IMR-90 (cell line): ENCODE measurements around the gene PAN2. TPM values are rescaled to one million over a fixed set of nuclear protein-coding genes. Genes with fewer than 3 reads are reported as not detected.

ENCODE experiments used
- ATAC-seq: fragments of 200-7000 bp; cut with Tn5 transposase; 2 replicates; pipeline ENCODE4 v1.9.1; 2020; ENCODE audit warnings: low read depth, mild to moderate bottlenecking, moderate library complexity
- BruUV-seq: library from RNA; stranded (reverse); fragments of 400-500 nt; replicated peaks from 2 replicates; lab custom pipeline; 2021; lab: Mats Ljungman, UMichigan
- CTCF ChIA-PET: fragments of 300-600 bp; formaldehyde crosslinking; extraction: SDS; loops from one replicate; lab custom pipeline; 2021; ENCODE audit warnings: antibody characterized with exemption; lab: Yijun Ruan, JAX
- POLR2A ChIA-PET: fragments of 300-600 bp; sonication (Branson Sonifier 250); formaldehyde crosslinking; loops from one replicate; lab custom pipeline; 2022; ENCODE audit warnings: antibody characterized with exemption; ENCODE audit not compliant: unreplicated experiment; lab: Charles Lee
- DNase-seq: peaks from one replicate; pipeline ENCODE4 v3.0.0; 2013
- H2AFZ ChIP-seq: replicated peaks from 2 replicates; pipeline ENCODE3; 2013; ENCODE audit warnings: low read length, mild to moderate bottlenecking; ENCODE audit not compliant: poor library complexity
- H2AK5ac ChIP-seq: 2 replicates; pipeline ENCODE4 v1.6.1; 2013; ENCODE audit warnings: low read depth, low read length, inconsistent platforms
- H2AK9ac ChIP-seq: replicated peaks from 2 replicates; pipeline ENCODE3; 2013; ENCODE audit warnings: mild to moderate bottlenecking, low read depth, low read length, moderate library complexity; ENCODE audit not compliant: poor library complexity
- H2BK120ac ChIP-seq: 2 replicates; pipeline ENCODE4 v1.6.1; 2013; ENCODE audit warnings: low read depth, low read length, inconsistent platforms
- H2BK15ac ChIP-seq: 3 replicates; pipeline ENCODE4 v1.6.1; 2013; ENCODE audit warnings: low read depth, low read length, inconsistent platforms
- H2BK20ac ChIP-seq: 2 replicates; pipeline ENCODE4 v1.6.1; 2013; ENCODE audit warnings: low read depth, mild to moderate bottlenecking, inconsistent platforms, low read length, moderate library complexity
- H2BK5ac ChIP-seq: 2 replicates; pipeline ENCODE4 v1.6.1; 2013; ENCODE audit warnings: mild to moderate bottlenecking, low read depth, low read length, inconsistent platforms; ENCODE audit not compliant: poor library complexity, severe bottlenecking
- H3K14ac ChIP-seq: replicated peaks from 2 replicates; pipeline ENCODE4 v1.6.1; 2013; ENCODE audit warnings: low read depth, low read length, inconsistent platforms
- H3K18ac ChIP-seq: 2 replicates; pipeline ENCODE4 v1.6.1; 2013; ENCODE audit warnings: low read depth, low read length, control low read depth
- H3K23ac ChIP-seq: 2 replicates; pipeline ENCODE4 v1.6.1; 2013; ENCODE audit warnings: low read depth, low read length, inconsistent platforms
- H3K27ac ChIP-seq: 2 replicates; pipeline ENCODE4 v1.5.1; 2013; ENCODE audit warnings: mild to moderate bottlenecking, control low read depth, low read length; ENCODE audit not compliant: insufficient read depth
- H3K27me3 ChIP-seq: 2 replicates; pipeline ENCODE4 v1.6.1; 2013; ENCODE audit warnings: low read length; ENCODE audit not compliant: control insufficient read depth, insufficient read depth
- H3K36me3 ChIP-seq: 2 replicates; pipeline ENCODE4 v1.6.1; 2013; ENCODE audit warnings: low read length, mixed read lengths; ENCODE audit not compliant: control insufficient read depth, insufficient read depth
- H3K4ac ChIP-seq: 2 replicates; pipeline ENCODE4 v1.6.1; 2013; ENCODE audit warnings: low read depth, low read length, inconsistent platforms
- H3K4me1 ChIP-seq: 2 replicates; pipeline ENCODE4 v1.6.1; 2013; ENCODE audit warnings: low read length, mixed read lengths; ENCODE audit not compliant: control insufficient read depth, insufficient read depth
- H3K4me2 ChIP-seq: 2 replicates; pipeline ENCODE4 v1.6.1; 2013; ENCODE audit warnings: low read depth, mild to moderate bottlenecking, control low read depth, low read length, moderate library complexity
- H3K4me3 ChIP-seq: 2 replicates; pipeline ENCODE4 v1.5.1; 2013; ENCODE audit warnings: low read depth, mild to moderate bottlenecking, control low read depth, low read length, moderate library complexity; ENCODE audit not compliant: insufficient read depth
- H3K56ac ChIP-seq: 2 replicates; pipeline ENCODE4 v1.6.1; 2013; ENCODE audit warnings: low read length, inconsistent platforms; ENCODE audit not compliant: insufficient read depth; ENCODE audit errors: extremely low read depth
- H3K79me1 ChIP-seq, 2 experiments: 2 replicates each; pipeline ENCODE4 v1.6.1; 2013; ENCODE audit warnings: low read length in 2 of 2, inconsistent platforms in 1 of 2, low read depth in 1 of 2
- H3K9ac ChIP-seq: 2 replicates; pipeline ENCODE4 v1.6.1; 2013; ENCODE audit warnings: low read depth, low read length, control low read depth
- H3K9me1 ChIP-seq: 2 replicates; pipeline ENCODE4 v1.6.1; 2013; ENCODE audit warnings: low read length, inconsistent platforms; ENCODE audit not compliant: insufficient read depth
- H3K9me3 ChIP-seq: 2 replicates; pipeline ENCODE4 v1.6.1; 2013; ENCODE audit warnings: low read length; ENCODE audit not compliant: control insufficient read depth, insufficient read depth
- H4K20me1 ChIP-seq: 2 replicates; pipeline ENCODE4 v1.6.1; 2013; ENCODE audit warnings: low read length, inconsistent platforms; ENCODE audit not compliant: insufficient read depth
- H4K5ac ChIP-seq: 2 replicates; pipeline ENCODE4 v1.6.1; 2013; ENCODE audit warnings: mild to moderate bottlenecking, low read depth, low read length, control low read depth
- H4K8ac ChIP-seq, 2 experiments: 2 replicates each; pipeline ENCODE4 v1.6.1; 2013; ENCODE audit warnings: low read depth in 2 of 2, low read length in 2 of 2, control low read depth in 1 of 2, inconsistent platforms in 1 of 2
- H4K91ac ChIP-seq: 2 replicates; pipeline ENCODE4 v1.6.1; 2013; ENCODE audit warnings: low read depth, low read length, inconsistent platforms; ENCODE audit not compliant: insufficient read depth
- BHLHE40 ChIP-seq: fragments of 150-350 bp; IDR thresholded peaks from 2 replicates; pipeline ENCODE4 v1.6.1; 2016; ENCODE audit warnings: mild to moderate bottlenecking, low read depth, low read length
- CEBPB ChIP-seq: IDR thresholded peaks from 2 replicates; pipeline ENCODE4 v1.6.1; 2012; ENCODE audit warnings: low read depth, low read length, improper control_type of control experiment
- CHD1 ChIP-seq: IDR thresholded peaks from 2 replicates; pipeline ENCODE4 v1.6.1; 2012; ENCODE audit warnings: low read depth, low read length, improper control_type of control experiment
- CTCF ChIP-seq: conservative IDR thresholded peaks from 2 replicates; pipeline ENCODE4 v1.5.1; 2012; ENCODE audit warnings: mild to moderate bottlenecking, low read depth, low read length, improper control_type of control experiment
- ELK1 ChIP-seq: fragments of 150-350 bp; IDR thresholded peaks from 2 replicates; pipeline ENCODE4 v1.6.1; 2016; ENCODE audit warnings: low read depth, mild to moderate bottlenecking, low read length, moderate library complexity, borderline replicate concordance
- FOS ChIP-seq: fragments of 150-350 bp; IDR thresholded peaks from 2 replicates; pipeline ENCODE4 v1.6.1; 2016; ENCODE audit warnings: low read depth, low read length
- MAFK ChIP-seq: IDR thresholded peaks from 2 replicates; pipeline ENCODE4 v1.6.1; 2012; ENCODE audit warnings: low read depth, low read length, improper control_type of control experiment
- MAZ ChIP-seq: IDR thresholded peaks from 2 replicates; pipeline ENCODE4 v1.6.1; 2012; ENCODE audit warnings: low read depth, mild to moderate bottlenecking, low read length, improper control_type of control experiment, moderate library complexity, borderline replicate concordance
- MXI1 ChIP-seq: IDR thresholded peaks from 2 replicates; pipeline ENCODE4 v1.6.1; 2012; ENCODE audit warnings: low read depth, mild to moderate bottlenecking, low read length, moderate library complexity, borderline replicate concordance
- NFE2L2 ChIP-seq: fragments of 150-350 bp; IDR thresholded peaks from 2 replicates; pipeline ENCODE4 v1.6.1; 2016; ENCODE audit warnings: low read depth, mild to moderate bottlenecking, low read length
- POLR2A ChIP-seq: IDR thresholded peaks from 2 replicates; pipeline ENCODE4 v1.6.1; 2012; ENCODE audit warnings: mild to moderate bottlenecking, low read depth, low read length
- RAD21 ChIP-seq: IDR thresholded peaks from 2 replicates; pipeline ENCODE4 v1.6.1; 2012; ENCODE audit warnings: low read length, improper control_type of control experiment
- RCOR1 ChIP-seq: IDR thresholded peaks from 2 replicates; pipeline ENCODE4 v1.6.1; 2012; ENCODE audit warnings: mild to moderate bottlenecking, low read length, improper control_type of control experiment; ENCODE audit not compliant: insufficient replicate concordance
- RFX5 ChIP-seq: IDR thresholded peaks from 2 replicates; pipeline ENCODE4 v1.8.0; 2012; ENCODE audit warnings: low read depth, mild to moderate bottlenecking, low read length, moderate library complexity
- SMC3 ChIP-seq: fragments of 150-350 bp; IDR thresholded peaks from 2 replicates; pipeline ENCODE4 v1.6.1; 2016; ENCODE audit warnings: low read depth, mild to moderate bottlenecking, antibody characterized with exemption, low read length, moderate library complexity
- WGBS, 2 experiments: methylation state at CpG; one replicate each; pipeline versions ENCODE4 v1.1.5 to v1.1.7; 2013; ENCODE audit warnings: missing lambda C conversion rate in 2 of 2; ENCODE audit not compliant: insufficient read length in 1 of 2; ENCODE audit errors: extremely low coverage in 2 of 2; 5-methylcytosine and 5-hydroxymethylcytosine counted together
- dilution Hi-C: fragments of 300-500 bp; cut with HindIII; formaldehyde crosslinking; loops from one replicate; pipeline ENCODE4 v1.14.3; 2018; ENCODE audit warnings: low sequenced_read_pairs; ENCODE audit not compliant: unreplicated experiment
- in situ Hi-C: fragments of 300-500 bp; cut with MboI; formaldehyde crosslinking; loops from 3 replicates; pipeline ENCODE4 v1.14.3; 2019; ENCODE audit warnings: low sequenced_read_pairs, inconsistent platforms, mixed read lengths
- intact Hi-C: fragments of 100-400 bp; cut with micrococcal nuclease; formaldehyde crosslinking; loops from 2 replicates; pipeline ENCODE4 v1.10.0; 2022
- polyA plus RNA-seq, 3 experiments: library from polyadenylated mRNA; depleted of rRNA; stranded (reverse); fragments of >200 nt; gene quantifications; 2 replicates each; pipeline ENCODE4 v1.2.3, GENCODE V29; 2012; ENCODE audit warnings: low replicate concordance in 1 of 3
- total RNA-seq: library from RNA; depleted of rRNA; stranded (reverse); fragments of >200 nt; gene quantifications from 2 replicates; pipeline ENCODE4 v1.2.3, GENCODE V29; 2012

PAN2 gene
- total and polyA plus RNA-seq, 2 of the 4 experiments (the other 2 are of a cell fraction), result 9.7 to 20.2 TPM

GRCh38 chr12:56358836-56359532 lies 25.2 kb upstream of the PAN2 start (continued):
- TF ChIP-seq RAD21, result no peak; the same call in 1 of the 2 replicates
- no peak for TF ChIP-seq MAFK
- no peak for TF ChIP-seq CHD1

GRCh38 chr12:56351325-56351724 lies 17.5 kb upstream of the PAN2 start:
- Histone ChIP-seq H3K27ac (no peak overlapping the region), H3K4me3 (no peak overlapping the region), H2BK120ac (no peak overlapping the region), H3K4ac (no peak overlapping the region), H3K79me1 (peaks cover 10 to 29% of the 10 kb centered on the region in 2 experiments), H3K14ac (no peak overlapping the region), H2BK15ac (no peak overlapping the region), H3K56ac (no peak overlapping the region), H2BK20ac (no peak overlapping the region), H2BK5ac (no peak overlapping the region), H2AK5ac (no peak overlapping the region), H3K4me1 (no peaks in the 10 kb centered on the region), H3K23ac (no peak overlapping the region), H3K4me2 (no peak overlapping the region), H4K20me1 (peaks cover 12% of the 10 kb centered on the region; the same call in 1 of the 2 replicates), H4K5ac (no peak overlapping the region), H3K27me3 (no peaks in the 10 kb centered on the region), H3K9me1 (peaks cover 4% of the 10 kb centered on the region; the same call in 1 of the 2 replicates), H2AFZ (no peak overlapping the region), H3K36me3 (peaks cover 79% of the 10 kb centered on the region), H3K9me3 (no peaks in the 10 kb centered on the region), H4K91ac (no peak overlapping the region), H2AK9ac (no peak overlapping the region), H3K9ac (no peak overlapping the region), H3K18ac (no peak overlapping the region), H4K8ac (no peak overlapping the region)
- POLR2A ChIA-PET, result no interaction called here
- DNase-seq (no peak), ATAC-seq (no peak)
- intact Hi-C loops (no loop called here), dilution Hi-C loops (no loop called here), in situ Hi-C loops (loop anchor here (10.0 kb wide), 1 partner anchor 113 kb away; the partner anchor contains the start of gene SPRYD4)
- CTCF ChIA-PET, result no interaction called here
- WGBS, 2 experiments, result 100% methylated on average over 1 of the region's 2 CpGs; no CpG with 5 or more reads in 1 of the 2 experiments
- BruUV-seq, result no TSS peak
- no peak for TF ChIP-seq BHLHE40
- TF ChIP-seq FOS, result no peak
- no peak for TF ChIP-seq CHD1
- no peak for TF ChIP-seq MAZ
- TF ChIP-seq POLR2A, result no peak
- no peak for TF ChIP-seq RAD21
- TF ChIP-seq RFX5, result no peak
- TF ChIP-seq CTCF, result no peak
- TF ChIP-seq MXI1, result no peak
- TF ChIP-seq RCOR1, result no peak
- no peak for TF ChIP-seq NFE2L2
- no peak for TF ChIP-seq MAFK
- TF ChIP-seq CEBPB, result no peak
- TF ChIP-seq ELK1, result no peak
- TF ChIP-seq SMC3, result no peak
